ENCODE measurements around the gene TRIM2. TPM values are rescaled to one million over a fixed set of nuclear protein-coding genes. Genes with fewer than 3 reads are reported as not detected.

The TRIM2 gene
- total RNA-seq, 1 donor, result 38.0 TPM

- no peak for TF ChIP-seq CTCF (IDR thresholded peaks at IDR 0.05; ENCODE audit: insufficient read depth, low read depth, low read length)
- no peak for DNase-seq (ENCODE audit: low read depth)
Observed at GRCh38 chr4:153206534-153206933, 2.3 kb downstream of the TRIM2 start.

GRCh38 chr4:153207027-153207426 is 2.8 kb downstream of the TRIM2 start:
- no peak for TF ChIP-seq CTCF (IDR thresholded peaks at IDR 0.05; ENCODE audit: insufficient read depth, low read depth, low read length)
- DNase-seq (ENCODE audit: low read depth), result no peak
- no peak overlapping the region for H3K4me3 ChIP-seq (ENCODE audit: low read depth, low read length)

More at GRCh38 chr4:153206534-153206933, 2.3 kb downstream of the TRIM2 start:
- no peak overlapping the region for H3K4me3 ChIP-seq (ENCODE audit: low read depth, low read length)

- DNase-seq (ENCODE audit: low read depth), result peak; percentile 43
- TF ChIP-seq CTCF (IDR thresholded peaks at IDR 0.05; ENCODE audit: insufficient read depth, low read depth, low read length), result peak; percentile 73
Observed at GRCh38 chr4:153207567-153207966, 3.3 kb downstream of the TRIM2 start.

GRCh38 chr4:153209410-153209809 is 5.2 kb downstream of the TRIM2 start:
- H3K4me3 ChIP-seq (ENCODE audit: low read depth, low read length), result no peak overlapping the region
- no peak for DNase-seq (ENCODE audit: low read depth)
- no peak for TF ChIP-seq CTCF (IDR thresholded peaks at IDR 0.05; ENCODE audit: insufficient read depth, low read depth, low read length)

More at GRCh38 chr4:153207567-153207966, 3.3 kb downstream of the TRIM2 start:
- H3K4me3 ChIP-seq (ENCODE audit: low read depth, low read length), result no peak overlapping the region

GRCh38 chr4:153210727-153211126 is 6.5 kb downstream of the TRIM2 start:
- no peak for TF ChIP-seq CTCF (IDR thresholded peaks at IDR 0.05; ENCODE audit: insufficient read depth, low read depth, low read length)
- H3K4me3 ChIP-seq (ENCODE audit: low read depth, low read length), result no peak overlapping the region

GRCh38 chr4:153211986-153212728 is 7.9 kb downstream of the TRIM2 start:
- TF ChIP-seq CTCF (IDR thresholded peaks at IDR 0.05; ENCODE audit: insufficient read depth, low read depth, low read length), result no peak
- DNase-seq (ENCODE audit: low read depth), result peak; percentile 80
- H3K4me3 ChIP-seq (ENCODE audit: low read depth, low read length), result no peak overlapping the region

More at GRCh38 chr4:153210727-153211126, 6.5 kb downstream of the TRIM2 start:
- no peak for DNase-seq (ENCODE audit: low read depth)

Measured in fibroblast of villous mesenchyme (primary cell).